ENCODE measurements around the gene PPAT.

DNA sequence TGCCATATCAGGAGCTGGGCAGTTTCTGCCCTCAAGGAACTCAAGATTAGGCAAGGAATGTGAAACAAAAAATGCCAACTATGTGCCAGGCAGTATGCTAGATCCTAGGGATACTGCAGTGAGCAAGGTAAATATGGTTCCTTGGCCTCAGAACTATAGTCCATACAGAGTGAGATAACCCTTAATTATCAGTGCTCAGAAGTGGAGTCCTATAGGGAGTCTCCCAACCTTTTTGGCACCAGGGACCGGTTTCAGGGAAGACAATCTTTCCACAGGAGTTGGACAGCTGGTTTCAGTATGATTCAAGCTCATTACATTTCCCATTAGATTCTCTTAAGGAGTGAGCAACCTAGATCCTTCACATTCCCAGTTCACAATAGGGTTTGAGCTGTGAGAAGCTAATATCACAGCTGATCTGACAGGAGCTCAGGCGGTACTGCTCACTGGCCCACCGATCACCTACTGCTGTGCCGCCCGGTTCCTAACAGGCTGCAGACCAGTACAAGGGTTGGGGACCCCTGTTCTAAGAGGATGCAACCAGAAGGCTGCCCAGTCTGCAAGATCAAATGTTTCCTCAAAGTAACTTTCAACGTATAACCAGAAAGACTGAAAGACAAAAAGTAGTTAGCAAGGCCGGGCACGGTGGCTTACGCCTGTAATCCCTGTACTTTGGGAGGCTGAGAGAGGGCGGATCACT is 30.3 kb upstream of the PPAT start:
- TF ChIP-seq, protein P1, sequence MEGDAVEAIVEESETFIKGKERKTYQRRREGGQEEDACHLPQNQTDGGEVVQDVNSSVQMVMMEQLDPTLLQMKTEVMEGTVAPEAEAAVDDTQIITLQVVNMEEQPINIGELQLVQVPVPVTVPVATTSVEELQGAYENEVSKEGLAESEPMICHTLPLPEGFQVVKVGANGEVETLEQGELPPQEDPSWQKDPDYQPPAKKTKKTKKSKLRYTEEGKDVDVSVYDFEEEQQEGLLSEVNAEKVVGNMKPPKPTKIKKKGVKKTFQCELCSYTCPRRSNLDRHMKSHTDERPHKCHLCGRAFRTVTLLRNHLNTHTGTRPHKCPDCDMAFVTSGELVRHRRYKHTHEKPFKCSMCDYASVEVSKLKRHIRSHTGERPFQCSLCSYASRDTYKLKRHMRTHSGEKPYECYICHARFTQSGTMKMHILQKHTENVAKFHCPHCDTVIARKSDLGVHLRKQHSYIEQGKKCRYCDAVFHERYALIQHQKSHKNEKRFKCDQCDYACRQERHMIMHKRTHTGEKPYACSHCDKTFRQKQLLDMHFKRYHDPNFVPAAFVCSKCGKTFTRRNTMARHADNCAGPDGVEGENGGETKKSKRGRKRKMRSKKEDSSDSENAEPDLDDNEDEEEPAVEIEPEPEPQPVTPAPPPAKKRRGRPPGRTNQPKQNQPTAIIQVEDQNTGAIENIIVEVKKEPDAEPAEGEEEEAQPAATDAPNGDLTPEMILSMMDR (IDR thresholded peaks at IDR 0.05) = no peak
- TF ChIP-seq POLR2A (IDR thresholded peaks at IDR 0.05) = no peak

Measured in heart left ventricle (tissue), 13 donors.